GM19035 (cell line): ENCODE measurements around the gene SORCS2.
"Not testable (repeated sequence)": the region's sequence is repeated elsewhere in the genome, so short reads cannot be mapped to it uniquely, and the experiment has no call there.

Source experiments
- ATAC-seq: cut with Tn5 transposase; IDR thresholded peaks from one replicate; pipeline ENCODE4 v1.9.1; 2021; ENCODE audit not compliant: unreplicated experiment

Gene SORCS2

DNA sequence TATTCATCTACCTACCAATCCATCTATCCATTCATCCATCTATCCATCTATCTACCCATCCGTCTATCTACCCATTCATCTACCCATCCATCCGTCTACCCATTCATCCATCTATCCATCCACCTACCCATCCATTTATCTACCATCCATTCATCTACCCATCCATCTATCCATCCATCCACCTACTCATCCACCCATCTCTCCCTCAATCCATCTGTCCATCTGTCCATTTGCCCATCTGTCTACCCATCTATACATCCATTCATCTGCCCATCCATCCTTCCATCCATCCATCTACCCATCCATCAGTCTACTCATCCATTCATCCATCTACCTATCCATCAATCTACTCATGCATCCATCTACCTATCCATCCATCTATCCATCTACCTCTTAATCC is 369.2 kb downstream of the SORCS2 start:
- no peak for ATAC-seq

DNA sequence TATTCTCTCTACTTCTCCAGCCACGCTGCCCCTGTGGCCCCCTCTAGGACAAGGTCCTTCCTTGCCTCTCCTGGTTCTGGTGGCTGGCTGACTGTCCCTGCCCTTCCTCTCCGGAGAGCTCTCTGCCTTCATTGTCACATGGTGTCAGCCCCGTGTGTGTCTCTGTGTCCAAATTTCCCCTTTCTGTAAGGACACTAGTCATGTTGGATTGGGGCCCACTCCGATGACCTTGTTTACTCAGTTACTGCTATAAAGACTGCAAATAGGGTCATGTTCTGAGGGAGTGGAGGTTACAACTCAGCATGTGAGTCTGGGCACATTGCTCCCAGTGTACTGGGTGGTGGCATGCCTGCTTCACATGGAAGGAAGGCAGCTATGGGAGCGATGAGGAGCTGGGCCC is 371.9 kb downstream of the SORCS2 start:
- ATAC-seq: no peak

DNA sequence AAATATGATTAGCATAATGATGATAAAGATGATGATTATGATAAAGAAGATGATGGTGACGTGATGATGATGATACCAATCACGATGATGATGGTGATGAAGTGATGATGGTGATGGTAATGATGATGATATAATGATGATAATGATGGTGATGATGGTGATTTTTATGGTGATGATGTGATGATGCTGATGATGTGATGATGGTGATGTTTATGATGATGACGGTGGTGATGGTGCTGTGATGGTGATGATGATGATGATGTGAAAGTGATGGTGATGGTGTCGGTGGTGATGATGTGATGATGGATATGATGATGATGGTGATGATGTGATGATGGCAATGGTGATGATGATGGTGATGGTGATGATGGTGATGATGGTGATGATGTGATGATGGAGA is 373.1 kb downstream of the SORCS2 start:
- ATAC-seq: no peak

DNA sequence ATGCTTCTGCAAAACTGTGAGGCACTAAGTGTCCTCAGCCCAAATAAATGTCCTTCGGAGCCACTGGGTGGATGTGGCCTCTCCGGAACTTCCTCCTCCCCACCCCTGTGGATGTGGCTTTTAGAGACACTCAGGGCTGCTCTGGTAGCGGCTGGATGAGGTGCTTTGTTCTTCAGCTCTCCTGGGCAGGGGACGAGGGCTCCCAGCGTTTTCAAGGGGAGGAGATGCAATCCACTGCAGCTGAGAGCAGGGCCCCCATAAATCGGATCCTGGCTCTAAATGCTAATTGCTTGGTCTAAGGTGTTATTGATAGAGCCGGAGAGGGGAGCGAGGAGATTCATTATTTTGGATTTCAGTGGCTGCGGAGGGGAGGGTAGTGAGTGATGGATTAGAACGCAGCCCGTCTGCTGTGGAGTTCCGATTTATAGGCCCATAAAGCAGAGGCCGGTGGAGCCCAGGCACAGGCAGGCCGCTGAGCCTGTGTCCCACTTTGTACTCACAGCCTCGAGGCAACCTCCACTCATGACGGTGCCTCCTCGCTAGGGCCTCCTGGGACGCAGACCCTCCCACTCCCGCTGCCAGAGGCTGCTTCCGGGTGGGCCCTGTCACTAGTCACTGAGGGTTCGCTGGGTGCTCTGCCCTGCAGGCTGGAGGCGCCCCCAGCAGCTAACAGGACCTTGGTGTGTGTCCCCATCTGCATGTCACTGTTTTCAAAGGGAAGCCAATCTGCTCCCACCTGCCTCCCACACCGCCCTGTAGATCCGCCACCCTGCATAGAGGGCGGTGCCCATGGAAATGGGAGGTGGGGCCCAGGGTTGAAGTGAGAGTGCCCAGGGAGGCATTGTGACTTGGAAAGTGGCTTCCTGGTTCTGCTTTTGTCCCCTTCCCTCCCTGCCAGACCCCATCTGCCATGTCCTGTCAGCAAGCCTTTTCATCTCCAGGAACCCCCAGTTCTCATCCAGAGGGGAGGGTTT is 377.8 kb downstream of the SORCS2 start:
- ATAC-seq: no peak

DNA sequence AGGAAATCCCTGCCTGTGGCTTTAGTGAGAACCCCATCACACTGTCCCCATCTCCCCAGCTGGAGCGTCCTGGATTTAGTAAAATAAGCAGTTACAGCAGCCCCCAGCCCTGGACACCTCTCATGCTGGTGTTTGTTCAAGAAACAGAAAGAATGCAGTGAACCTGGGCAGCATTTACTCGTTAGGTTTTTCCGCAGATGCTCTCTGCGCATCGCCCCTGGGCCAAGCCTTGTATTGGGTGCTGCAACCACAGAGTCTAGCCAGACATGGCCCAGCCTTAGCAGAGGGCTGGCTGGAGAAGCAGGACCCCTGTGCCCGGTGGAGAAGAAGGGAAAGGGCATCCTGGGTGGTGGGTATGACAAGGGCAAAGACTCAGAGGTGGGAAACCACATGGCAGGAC is 378.7 kb downstream of the SORCS2 start:
- ATAC-seq: no peak

DNA sequence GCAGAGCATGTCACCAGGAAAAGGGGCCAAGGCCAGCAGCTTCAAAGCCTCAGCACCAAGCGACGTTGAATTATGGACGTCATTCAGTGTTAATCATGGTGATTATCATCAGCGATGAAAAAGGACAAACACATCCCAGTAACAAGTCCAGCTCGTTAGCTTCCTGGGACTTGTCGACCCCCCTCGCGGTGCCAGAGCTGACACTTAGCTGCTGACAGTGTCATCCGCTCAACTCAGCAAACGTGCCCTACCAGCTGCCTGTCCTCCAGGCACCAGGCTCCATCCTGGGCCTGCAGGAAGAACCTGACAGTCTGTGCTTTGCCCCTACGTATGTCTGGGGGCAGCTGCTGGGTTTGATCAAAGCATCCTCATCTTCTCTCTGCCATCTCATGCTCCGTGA is 379.4 kb downstream of the SORCS2 start:
- no peak for ATAC-seq

DNA sequence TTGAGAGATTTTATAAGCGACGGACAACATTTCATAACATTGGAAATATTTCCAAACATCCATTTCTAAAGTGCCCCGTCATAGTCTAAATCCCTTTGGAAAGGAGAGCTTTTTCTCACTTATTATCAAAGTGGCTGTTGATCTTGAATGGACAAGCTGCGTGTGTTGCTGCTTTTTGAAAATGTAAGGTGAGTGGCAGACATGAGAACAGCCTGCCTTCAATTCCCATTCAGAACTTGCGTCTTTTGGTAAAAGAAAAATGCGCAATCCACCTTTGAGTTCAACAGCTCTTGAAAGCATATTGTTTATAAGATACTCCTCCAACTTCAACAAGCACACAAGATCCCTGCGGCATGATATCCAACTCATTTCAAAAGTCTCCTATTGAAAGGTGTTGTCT is 380.6 kb downstream of the SORCS2 start:
- ATAC-seq: no peak

DNA sequence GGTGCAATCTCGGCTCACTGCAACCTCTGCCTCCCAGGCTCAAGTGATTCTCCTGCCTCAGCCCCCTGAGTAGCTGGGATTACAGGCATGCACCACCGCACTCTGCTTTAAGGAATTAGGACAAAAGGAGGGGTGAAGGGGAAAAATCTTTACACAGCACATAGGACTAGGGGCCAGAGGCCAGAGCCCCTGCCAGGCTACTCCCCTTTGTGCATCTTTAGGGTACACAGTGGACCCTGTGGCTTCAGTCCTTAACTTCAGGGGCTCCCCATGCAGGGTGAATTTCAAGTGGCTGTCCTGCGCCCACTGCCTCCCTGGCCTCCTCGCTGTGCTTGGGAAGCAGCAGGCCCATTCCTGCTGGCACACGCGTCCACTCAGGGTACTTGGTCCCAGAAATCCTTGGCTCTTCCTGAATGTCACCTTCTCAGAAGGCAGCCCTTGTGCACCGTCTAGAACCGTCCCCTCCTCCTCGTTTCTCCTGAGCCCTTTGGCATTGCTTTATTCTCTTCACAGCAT is 381.3 kb downstream of the SORCS2 start:
- ATAC-seq: no peak

DNA sequence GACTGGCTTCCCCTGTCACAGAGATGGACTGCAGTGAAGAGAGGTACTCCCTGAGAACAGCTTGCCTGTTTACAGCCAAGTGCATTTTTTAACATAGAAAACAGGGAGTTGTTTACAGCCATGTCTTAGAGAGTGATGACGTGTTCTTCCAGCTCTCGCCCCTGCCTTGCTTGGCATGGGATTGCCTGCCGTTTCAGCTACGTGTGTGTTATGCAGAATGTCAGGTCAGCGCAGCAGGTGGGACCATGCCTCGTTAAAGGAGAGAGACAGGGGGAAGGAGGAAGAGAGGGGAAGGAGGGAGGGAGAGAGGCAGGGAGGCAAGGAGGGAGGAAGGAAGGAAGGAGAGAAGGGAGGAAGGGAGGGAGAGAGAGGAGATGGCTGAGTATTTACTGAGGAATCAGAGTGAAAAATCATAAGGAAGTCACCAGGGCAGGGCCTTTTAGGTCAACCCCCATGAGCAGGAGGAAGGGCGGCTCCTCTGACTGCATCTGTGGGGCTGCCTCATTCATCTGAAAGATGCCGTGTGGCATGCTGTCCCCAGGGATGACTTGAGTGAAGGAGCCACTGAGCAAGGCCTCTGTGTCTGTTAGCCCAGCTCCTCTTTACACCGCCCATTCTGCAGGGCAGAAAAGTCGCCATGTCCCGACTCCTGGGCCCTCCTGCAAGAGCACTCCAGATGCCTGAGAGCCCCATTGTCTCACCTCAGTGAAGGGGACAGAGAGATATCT is 382.1 kb downstream of the SORCS2 start:
- ATAC-seq: no peak

DNA sequence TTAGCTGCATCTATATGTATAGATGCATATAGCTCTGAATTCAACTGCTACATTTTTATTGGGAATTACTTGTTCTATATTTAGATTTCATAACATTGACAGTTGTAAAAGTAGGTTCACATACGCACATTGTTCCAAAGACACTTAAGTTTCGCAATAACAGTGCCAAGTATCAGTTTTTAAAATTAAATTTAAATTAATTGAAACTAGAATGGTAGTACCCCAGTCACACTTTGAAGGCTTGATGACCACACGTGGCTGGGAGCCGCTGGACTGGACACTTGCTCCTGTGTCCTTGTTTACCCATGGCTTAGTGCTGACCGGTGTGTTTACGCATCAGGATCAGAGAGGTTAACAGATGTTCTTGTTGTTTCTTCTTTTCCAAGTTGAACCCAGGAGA is 383.1 kb downstream of the SORCS2 start:
- no peak for ATAC-seq

DNA sequence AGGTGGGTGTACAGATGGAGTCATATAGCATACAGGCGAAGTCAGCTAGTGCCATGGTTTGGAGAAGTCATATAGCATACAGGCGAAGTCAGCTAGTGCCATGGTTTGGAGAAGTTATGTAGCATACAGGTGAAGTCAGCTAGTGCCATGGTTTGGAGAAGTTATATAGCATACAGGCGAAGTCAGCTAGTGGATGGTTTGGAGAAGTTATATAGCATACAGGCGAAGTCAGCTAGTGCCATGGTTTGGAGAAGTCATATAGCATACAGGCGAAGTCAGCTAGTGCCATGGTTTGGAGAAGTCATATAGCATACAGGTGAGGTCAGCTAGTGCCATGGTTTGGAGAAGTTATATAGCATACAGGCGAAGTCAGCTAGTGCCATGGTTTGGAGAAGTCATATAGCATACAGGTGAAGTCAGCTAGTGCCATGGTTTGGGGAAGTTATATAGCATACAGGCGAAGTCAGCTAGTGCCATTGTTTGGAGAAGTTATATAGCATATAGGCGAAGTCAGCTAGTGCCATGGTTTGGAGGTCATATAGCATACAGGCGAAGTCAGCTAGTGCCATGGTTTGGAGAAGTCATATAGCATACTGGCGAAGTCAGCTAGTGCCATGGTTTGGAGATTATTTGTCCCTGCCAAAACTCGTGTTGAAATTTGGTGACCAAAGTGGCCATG is 385.2 kb downstream of the SORCS2 start:
- ATAC-seq: not testable (repeated sequence)

DNA sequence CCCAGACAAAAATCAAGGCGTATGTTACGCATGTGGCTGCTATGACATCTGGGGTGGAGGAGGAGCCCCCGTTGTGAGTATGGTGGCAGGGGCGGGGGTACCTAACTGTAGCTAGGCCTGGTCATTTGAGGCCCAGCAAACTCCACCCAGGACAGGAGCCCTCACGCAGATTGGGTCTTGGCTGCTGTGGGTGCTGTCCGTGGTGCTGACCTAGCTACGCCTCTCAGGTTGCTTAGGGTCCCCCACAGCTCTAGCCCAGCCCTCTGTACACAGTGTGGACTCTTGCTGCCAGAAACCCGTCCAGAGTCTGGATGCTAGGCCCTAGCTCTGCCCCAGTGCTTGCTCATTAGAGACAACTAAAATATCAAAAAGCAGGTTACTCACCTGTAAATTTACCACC is 389.1 kb downstream of the SORCS2 start:
- ATAC-seq: no peak

DNA sequence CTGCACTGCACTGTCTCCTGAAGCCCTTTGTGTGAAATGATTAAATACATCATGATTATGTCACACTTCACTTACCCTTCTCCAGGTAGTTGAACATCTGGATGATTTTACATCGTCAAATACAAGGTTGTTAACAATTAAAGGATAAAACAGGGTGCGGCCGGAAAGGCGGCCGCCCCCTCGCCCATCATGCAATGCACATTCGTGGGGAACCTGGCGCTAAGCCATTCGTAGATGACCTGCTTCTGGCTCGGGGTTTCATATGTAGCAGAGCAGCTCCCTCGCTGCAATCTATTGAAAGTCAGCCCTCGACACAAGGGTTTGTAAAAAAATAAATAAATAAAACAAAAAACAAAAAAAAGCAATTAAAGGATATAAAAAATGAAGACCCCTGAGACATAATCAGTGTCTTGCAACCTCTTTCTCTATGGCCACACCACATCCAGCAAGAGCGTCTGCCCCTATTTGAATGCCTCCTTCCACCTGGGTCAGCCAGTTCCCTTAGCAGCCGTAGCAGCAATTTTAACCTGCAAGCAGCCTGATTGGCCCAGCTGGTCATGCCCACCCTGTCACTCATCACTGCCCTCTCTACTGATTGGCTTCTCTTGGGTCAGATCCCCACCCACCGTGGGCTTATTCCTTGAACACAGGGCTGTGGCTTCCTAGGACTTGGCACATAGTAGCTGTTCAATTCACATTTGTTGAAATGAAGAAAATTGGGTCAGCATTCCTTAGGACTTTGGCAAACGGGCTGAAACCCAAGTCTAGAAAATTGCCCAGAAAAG is 390.2 kb downstream of the SORCS2 start:
- no peak for ATAC-seq

DNA sequence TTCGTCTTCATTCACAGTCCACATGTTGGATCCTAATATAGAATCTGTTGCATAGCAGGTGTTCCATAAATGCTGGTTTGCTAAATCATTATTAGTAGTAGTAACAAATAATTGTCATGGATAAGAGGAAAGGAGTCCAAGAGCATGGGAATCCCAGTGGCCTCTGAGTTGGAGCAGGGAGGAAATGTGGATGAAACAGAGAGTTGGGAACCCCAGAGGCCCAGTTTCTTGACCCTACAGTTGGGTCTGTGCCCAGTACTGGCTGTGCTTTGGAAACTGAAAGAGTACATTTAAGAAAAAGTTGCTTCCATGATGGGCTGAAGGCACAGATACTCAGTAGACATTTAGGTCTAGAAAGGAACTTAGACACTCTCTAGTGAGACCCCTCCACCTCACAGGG is 391.8 kb downstream of the SORCS2 start:
- no peak for ATAC-seq

DNA sequence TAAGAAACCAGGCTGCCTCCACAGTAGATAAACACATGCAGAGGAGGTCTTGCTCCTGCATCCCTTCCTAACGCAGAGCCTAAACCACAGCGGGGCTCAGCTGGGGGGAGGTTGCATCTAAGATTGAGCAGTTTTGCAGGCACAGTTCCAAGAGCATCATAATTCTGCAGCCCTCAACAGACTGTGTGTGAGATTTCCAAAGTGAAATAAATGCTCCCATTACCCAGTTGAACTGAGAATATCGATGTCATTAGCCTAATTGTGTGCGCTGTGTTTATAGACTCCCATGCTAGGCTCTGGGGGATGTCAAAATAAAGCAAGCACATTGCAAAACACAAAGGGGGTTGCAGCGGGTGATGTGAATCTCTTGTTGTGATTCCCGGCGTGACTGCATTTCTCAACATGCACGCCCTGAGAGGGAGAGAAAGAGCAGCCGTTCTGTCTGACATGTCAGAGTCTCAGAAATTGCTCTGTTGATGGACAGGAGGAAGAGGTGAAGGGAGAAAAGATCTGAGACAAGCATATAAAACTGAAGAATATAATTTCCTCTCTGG is 392.3 kb downstream of the SORCS2 start:
- ATAC-seq: no peak

DNA sequence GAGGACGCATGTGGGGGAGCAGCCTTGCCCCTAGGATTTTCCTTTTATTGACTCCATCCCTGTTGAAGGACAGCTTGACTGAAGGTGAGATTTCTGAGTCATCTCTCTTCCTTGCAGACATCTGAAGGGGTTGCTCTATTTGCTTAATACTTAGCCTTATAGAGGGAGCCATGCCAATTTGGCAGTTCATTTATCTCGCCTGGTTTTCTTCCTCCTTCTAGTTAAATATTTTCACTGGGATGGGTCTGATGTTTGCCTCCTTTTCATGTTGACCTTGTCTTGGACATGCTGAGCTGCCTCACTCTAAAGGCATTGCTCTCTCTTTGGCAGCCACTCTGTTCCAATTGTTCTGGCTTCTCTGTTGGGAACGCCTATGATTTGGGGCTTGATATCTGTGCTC is 393.4 kb downstream of the SORCS2 start:
- no peak for ATAC-seq

DNA sequence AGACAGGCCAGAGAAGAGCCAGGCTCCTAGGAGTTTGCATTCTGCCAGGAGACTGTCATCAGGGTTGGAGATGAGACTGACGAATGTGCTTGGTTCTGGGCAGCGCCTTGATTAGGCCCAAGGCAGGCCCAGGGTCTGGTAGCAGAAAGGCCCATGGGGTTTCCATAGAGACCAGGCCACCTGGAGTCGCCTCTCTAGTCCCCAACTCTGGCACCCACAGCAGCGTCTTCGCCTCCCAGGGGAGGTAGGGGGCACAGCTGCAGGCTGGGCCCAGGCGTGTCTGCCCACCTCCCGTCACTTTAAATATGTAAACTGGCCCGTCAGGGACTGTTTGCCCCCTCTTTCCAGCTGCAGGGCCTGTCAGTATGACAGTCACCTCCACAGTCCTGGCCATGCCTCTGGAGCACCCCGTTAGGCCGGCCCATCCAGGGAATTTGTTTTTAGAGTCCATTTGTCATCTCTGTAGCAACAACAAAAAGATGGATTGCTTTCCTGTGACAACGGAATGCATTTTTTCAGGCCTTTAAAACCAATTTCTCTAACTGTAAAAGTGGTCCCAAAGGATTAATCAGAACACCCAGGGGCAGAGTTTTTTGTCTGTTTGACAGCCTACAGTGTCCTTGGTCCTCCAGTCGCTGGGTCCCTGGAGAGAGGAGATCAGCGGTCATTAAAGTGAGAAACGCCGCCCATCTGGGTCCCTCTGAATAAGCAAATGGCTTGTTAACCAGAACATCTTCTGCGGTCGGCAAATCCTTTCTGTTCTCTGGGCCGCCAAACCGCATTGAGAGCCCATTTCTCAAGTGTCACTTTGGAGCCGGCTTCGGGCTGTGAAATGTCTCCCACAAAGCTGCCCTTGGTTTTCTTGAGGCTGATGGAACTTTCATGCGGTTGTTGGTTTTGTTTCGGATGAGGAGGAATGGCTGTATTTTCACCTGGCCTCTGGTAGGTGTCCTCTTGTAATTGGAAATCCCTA is 395.4 kb downstream of the SORCS2 start:
- no peak for ATAC-seq

DNA sequence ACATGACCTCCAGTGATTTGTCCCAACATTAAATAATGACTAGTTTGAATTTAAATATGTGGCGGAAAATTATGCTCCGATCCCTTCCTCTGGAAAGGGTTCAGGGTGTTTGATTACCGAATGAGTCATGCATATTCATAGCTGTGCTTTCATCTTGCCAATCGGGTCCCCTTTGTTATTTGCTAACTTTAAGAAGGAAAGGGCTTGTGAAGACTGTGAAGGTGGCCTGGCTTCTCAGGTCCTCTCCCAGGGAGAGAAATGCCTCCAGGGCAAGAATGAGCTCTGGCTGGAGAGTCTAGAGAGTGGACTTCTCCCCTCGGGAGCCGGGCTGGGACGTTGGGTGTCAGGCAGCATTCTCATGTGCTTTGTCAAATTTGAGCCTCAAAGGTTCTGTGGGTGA is 397.9 kb downstream of the SORCS2 start:
- ATAC-seq: no peak

DNA sequence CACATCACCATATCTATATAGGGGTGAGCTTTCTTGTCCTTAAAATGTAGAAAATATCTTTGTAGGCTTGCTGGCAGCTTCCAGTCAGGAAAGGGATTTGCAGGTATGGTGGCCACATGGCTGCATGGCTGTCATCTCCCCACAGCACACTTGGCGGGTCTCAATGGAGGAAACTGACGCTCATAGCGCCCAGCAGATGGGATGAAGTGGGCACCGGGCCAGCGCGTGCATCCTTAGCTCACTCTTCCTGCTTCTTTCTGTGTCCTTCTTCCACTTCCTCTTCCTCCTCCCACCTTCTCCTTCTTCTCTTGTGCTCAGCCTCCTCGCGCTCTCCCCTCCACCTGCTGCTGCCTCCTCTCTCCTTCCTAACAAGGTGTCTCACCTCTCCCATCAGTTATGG is 398.6 kb downstream of the SORCS2 start:
- ATAC-seq: no peak
